ENCODE measurements around the gene PRX. TPM values are rescaled to one million over a fixed set of nuclear protein-coding genes. Genes with fewer than 3 reads are reported as not detected.

PRX gene
- total and polyA plus RNA-seq, 2 of the 13 experiments (the other 11 are each of a cell fraction or from before 2014, with no cell fraction given) = 0.66 TPM

- TF ChIP-seq ZNF790 (CRISPR knock-in tag; IDR thresholded peaks at IDR 0.05; ENCODE audit: borderline replicate concordance) (0 out of 2 replicates have a peak, but pooled peaks have one; percentile 25), KIAA2018 (CRISPR knock-in tag; IDR thresholded peaks at IDR 0.05; ENCODE audit: borderline replicate concordance) (no peak), ZNF768 (CRISPR knock-in tag; IDR thresholded peaks at IDR 0.05) (peak; percentile 53), EEA1 (CRISPR knock-in tag; IDR thresholded peaks at IDR 0.05; ENCODE audit: borderline replicate concordance) (peak; percentile 26; the same call in 1 of the 2 replicates), E2F5 (CRISPR knock-in tag; conservative IDR thresholded peaks at IDR 0.05) (peak; percentile 81), ZNF253 (CRISPR knock-in tag; IDR thresholded peaks at IDR 0.05; ENCODE audit: borderline replicate concordance) (no peak), PTBP1 (IDR thresholded peaks at IDR 0.05; ENCODE audit: low read depth, low read length, poor library complexity, severe bottlenecking) (no peak), PAXIP1 (CRISPR knock-in tag; conservative IDR thresholded peaks at IDR 0.05) (peak; percentile 28), MEIS2 (CRISPR knock-in tag; IDR thresholded peaks at IDR 0.05) (no peak; the same call in 1 of the 2 replicates), ZFX (CRISPR knock-in tag; IDR thresholded peaks at IDR 0.05; ENCODE audit: low read depth) (peak; percentile 90), ERF (CRISPR knock-in tag; IDR thresholded peaks at IDR 0.05) (peak; percentile 26; the same call in 1 of the 2 replicates), SIN3A (IDR thresholded peaks at IDR 0.05; ENCODE audit: borderline replicate concordance, low read depth, low read length) (peak; percentile 22; the same call in 1 of the 2 replicates), ZNF343 (CRISPR knock-in tag; IDR thresholded peaks at IDR 0.05) (no peak), SPEN (CRISPR knock-in tag; IDR thresholded peaks at IDR 0.05; ENCODE audit: low read depth) (peak; percentile 41), ASH2L (IDR thresholded peaks at IDR 0.05; ENCODE audit: insufficient read length, low read depth, low read length) (peak; percentile 45), HNF4A (CRISPR knock-in tag; IDR thresholded peaks at IDR 0.05) (0 out of 2 replicates have a peak, but pooled peaks have one; percentile 1)
Observed at GRCh38 chr19:40433391-40434216, 20.4 kb upstream of the PRX start (continued).

Measured in HepG2 (cell line).